ENCODE data around the gene SMC6. TPM values are rescaled to one million over a fixed set of nuclear protein-coding genes. Genes with fewer than 3 reads are reported as not detected.

Gene SMC6
- total RNA-seq, 1 experiment from 2014 or later: 40.3 TPM

DNA sequence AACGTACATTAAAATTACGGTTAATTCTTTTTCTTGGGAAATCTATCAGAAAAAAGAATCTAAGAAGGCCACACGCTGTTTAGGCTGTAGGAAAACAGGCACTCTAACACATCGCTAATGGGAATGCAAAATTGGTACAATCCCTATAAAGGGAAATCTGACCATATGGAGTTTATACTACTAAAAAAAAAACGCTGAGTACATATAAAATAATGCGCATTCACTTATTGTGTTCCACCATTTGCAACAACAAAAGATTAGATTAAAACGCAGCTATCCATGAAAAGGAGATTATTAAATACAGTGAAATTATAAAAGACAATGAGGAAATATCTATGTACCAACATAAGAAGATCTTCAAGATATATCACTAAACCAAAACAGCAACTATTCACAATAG, 62.8 kb downstream of the SMC6 start:
- Histone ChIP-seq H2BK20ac (ENCODE audit: low read depth, low read length, poor library complexity, severe bottlenecking) (no peak overlapping the region), H2BK120ac (ENCODE audit: low read depth, low read length, poor library complexity, severe bottlenecking) (no peak overlapping the region), H2BK15ac (ENCODE audit: low read depth, low read length) (no peak overlapping the region), H3K27ac (ENCODE audit: insufficient read length, low read depth, low read length) (no peak overlapping the region), H3K79me2 (ENCODE audit: insufficient read depth, low read length) (no peaks in the 10 kb centered on the region), H4K20me1 (ENCODE audit: control insufficient read depth, insufficient read depth, insufficient read length) (no peaks in the 10 kb centered on the region), H3K23ac (ENCODE audit: insufficient read length, low read depth, low read length) (no peak overlapping the region), H3K4ac (ENCODE audit: low read depth, low read length) (no peak overlapping the region), H3K79me1 (ENCODE audit: insufficient read depth, low read depth, low read length, poor library complexity, severe bottlenecking) (no peaks in the 10 kb centered on the region), H3K56ac (ENCODE audit: insufficient read length, low read depth, low read length) (no peak overlapping the region), H3K4me1 (ENCODE audit: insufficient read depth, low read length) (no peaks in the 10 kb centered on the region), H3K4me2 (ENCODE audit: insufficient read depth, insufficient read length, low read length) (no peak overlapping the region), H3T11ph (ENCODE audit: low read length) (no peak overlapping the region), H3K27me3 (ENCODE audit: insufficient read depth, low read length) (no peaks in the 10 kb centered on the region), H3K9ac (ENCODE audit: extremely low read depth, insufficient read length, low read length) (no peak overlapping the region), H2BK12ac (ENCODE audit: insufficient read length, low read depth, low read length) (no peak overlapping the region), H3K18ac (ENCODE audit: insufficient read length, low read depth, low read length) (no peak overlapping the region), H4K5ac (ENCODE audit: insufficient read length, low read depth, low read length) (no peak overlapping the region), H2AFZ (ENCODE audit: low read length) (no peak overlapping the region), H3K9me3 (ENCODE audit: control insufficient read depth, low read depth, low read length) (no peaks in the 10 kb centered on the region), H2AK5ac (ENCODE audit: insufficient read length, low read length) (no peak overlapping the region), H2BK5ac (ENCODE audit: insufficient read length, low read length) (no peak overlapping the region), H3K23me2 (ENCODE audit: insufficient read length, low read depth, low read length, poor library complexity, severe bottlenecking) (no peaks in the 10 kb centered on the region), H4K8ac (replicated peaks; ENCODE audit: insufficient read length, low read depth, low read length) (no peak overlapping the region), H3K14ac (ENCODE audit: insufficient read depth, low read length) (no peak overlapping the region), H4K91ac (ENCODE audit: insufficient read length, low read depth, low read length) (no peak overlapping the region)
- peaks cover 38 to 78% (median 70%) of the 10 kb centered on the region in 3 experiments for H3K36me3 Mint-ChIP-seq (ENCODE audit: insufficient read depth in 1 of 3, low read depth in 3 of 3)
- H3K4me3 Mint-ChIP-seq: no peak overlapping the region
- no CpG with 5 or more reads among the region's 7 CpGs for WGBS (ENCODE audit: extremely low coverage, insufficient read length, low lambda C conversion rate)
- DNase-seq: no peak
- H3K9me3 Mint-ChIP-seq: no peaks in the 10 kb centered on the region; a peak in 1 of 5 replicates
- H3K4me1 Mint-ChIP-seq: no peaks in the 10 kb centered on the region
- H3K27me3 Mint-ChIP-seq (ENCODE audit: low read depth): no peaks in the 10 kb centered on the region
- TF ChIP-seq, protein P1, sequence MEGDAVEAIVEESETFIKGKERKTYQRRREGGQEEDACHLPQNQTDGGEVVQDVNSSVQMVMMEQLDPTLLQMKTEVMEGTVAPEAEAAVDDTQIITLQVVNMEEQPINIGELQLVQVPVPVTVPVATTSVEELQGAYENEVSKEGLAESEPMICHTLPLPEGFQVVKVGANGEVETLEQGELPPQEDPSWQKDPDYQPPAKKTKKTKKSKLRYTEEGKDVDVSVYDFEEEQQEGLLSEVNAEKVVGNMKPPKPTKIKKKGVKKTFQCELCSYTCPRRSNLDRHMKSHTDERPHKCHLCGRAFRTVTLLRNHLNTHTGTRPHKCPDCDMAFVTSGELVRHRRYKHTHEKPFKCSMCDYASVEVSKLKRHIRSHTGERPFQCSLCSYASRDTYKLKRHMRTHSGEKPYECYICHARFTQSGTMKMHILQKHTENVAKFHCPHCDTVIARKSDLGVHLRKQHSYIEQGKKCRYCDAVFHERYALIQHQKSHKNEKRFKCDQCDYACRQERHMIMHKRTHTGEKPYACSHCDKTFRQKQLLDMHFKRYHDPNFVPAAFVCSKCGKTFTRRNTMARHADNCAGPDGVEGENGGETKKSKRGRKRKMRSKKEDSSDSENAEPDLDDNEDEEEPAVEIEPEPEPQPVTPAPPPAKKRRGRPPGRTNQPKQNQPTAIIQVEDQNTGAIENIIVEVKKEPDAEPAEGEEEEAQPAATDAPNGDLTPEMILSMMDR (conservative IDR thresholded peaks at IDR 0.05): no peak
- H3K27ac Mint-ChIP-seq: no peak overlapping the region
